Neuron (in vitro differentiated cells): Measurements from ENCODE around the gene DEPDC4.
A peak's percentile ranks its signal among the peaks of the same experiment; 100 is the strongest.
"Not testable (repeated sequence)": the region's sequence is repeated elsewhere in the genome, so short reads cannot be mapped to it uniquely, and the experiment has no call there.

Source experiments
- H2AFZ ChIP-seq: one replicate; pipeline ENCODE4 v1.6.1; 2013; ENCODE audit warnings: low read depth, mild to moderate bottlenecking, inconsistent platforms, low read length, moderate library complexity
- H3K27me3 ChIP-seq: one replicate; pipeline ENCODE4 v1.6.1; 2013; ENCODE audit warnings: low read length; ENCODE audit not compliant: insufficient read depth
- H3K36me3 ChIP-seq: one replicate; pipeline ENCODE4 v1.6.1; 2013; ENCODE audit warnings: low read length; ENCODE audit not compliant: insufficient read depth
- H3K4me1 ChIP-seq: one replicate; pipeline ENCODE4 v1.6.1; 2013; ENCODE audit warnings: low read length; ENCODE audit not compliant: insufficient read depth
- H3K4me3 ChIP-seq: 2 replicates; pipeline ENCODE4 v1.5.1; 2013; ENCODE audit warnings: mild to moderate bottlenecking, low read length, moderate library complexity
- H3K9me3 ChIP-seq: one replicate; pipeline ENCODE4 v1.6.1; 2013; ENCODE audit warnings: low read length

DEPDC4 gene

DNA sequence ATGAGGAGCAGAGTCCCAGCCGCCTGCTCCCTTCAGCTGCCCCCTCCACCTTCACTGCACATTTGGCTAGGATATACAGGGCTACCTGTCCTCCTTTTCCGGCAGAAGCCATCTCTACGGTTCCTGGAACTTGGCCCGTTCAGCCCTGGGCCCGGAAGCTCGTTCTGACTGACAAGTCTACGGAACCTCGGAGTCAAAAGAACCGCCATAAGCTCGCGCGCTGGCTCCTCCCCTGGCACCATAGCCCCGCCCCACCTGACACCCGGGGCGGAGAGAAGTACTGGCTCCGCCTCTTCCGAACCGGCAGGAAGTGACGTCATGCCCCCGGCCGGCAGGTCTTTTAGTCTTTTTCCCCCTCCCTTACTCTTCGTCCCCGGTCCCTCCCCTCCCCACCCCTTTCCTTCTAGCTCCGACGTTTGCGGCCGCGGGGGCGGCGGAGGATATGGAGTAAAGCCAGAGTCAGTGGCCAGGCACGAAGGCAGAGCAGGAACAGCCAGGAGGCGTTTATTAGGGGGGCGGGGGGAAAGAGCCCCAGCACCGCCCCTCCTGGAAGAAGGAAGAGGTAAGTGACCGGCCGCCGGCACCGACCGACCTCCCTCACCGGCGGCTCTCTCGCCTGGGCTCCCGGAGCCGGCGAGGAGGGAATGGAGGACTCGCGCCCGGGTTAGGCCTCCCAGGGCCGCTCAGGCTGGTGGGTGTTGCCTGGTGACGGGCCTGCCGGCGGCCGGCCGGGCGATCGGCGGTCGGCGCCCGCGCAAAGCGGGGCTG lies at the start of gene DEPDC4, which contains the start of gene SCYL2:
Gene DEPDC4 (minus strand): TSS at position 245 of the 768 bp plus-strand sequence. CDS start 3 bp downstream, at position 242.
Gene SCYL2 (plus strand): TSS at position 343 of the 768 bp plus-strand sequence. CDS start 15,794 bp downstream, outside the sequence.
- peak within 1 kb of the TSS; percentile 85 for H2AFZ ChIP-seq
- no peaks in the 10 kb centered on the region for H3K36me3 ChIP-seq
- no peaks in the 10 kb centered on the region for H3K27me3 ChIP-seq
- peaks cover 19% of the 10 kb centered on the region for H3K4me1 ChIP-seq
- peak within 1 kb of the TSS; percentile 69 for H3K4me3 ChIP-seq
- no peaks in the 10 kb centered on the region for H3K9me3 ChIP-seq

DNA sequence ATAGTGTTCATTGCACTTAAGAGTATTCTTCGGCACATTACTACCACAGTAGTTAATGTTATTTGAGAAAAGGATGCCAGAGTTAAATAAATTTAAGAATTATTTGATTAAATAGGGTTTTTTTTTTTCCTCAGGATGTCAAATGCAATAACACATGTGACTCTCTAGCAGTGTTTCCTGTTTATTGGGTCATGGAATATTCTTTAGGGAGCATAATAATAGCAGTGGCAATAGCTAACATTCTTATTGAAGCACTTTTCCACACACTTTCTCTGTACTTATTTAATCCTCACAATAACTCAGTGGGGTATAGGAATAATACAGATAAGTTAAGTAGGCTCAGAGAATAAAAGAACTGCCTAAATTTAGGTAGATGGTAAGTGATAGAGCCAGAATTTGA lies 44.4 kb upstream of the DEPDC4 start:
- H3K4me1 ChIP-seq, result no peaks in the 10 kb centered on the region
- H3K27me3 ChIP-seq, result no peaks in the 10 kb centered on the region
- peaks cover 3% of the 10 kb centered on the region for H3K9me3 ChIP-seq
- peaks cover 44% of the 10 kb centered on the region for H3K36me3 ChIP-seq
- no peak overlapping the region for H3K4me3 ChIP-seq
- no peak overlapping the region for H2AFZ ChIP-seq

DNA sequence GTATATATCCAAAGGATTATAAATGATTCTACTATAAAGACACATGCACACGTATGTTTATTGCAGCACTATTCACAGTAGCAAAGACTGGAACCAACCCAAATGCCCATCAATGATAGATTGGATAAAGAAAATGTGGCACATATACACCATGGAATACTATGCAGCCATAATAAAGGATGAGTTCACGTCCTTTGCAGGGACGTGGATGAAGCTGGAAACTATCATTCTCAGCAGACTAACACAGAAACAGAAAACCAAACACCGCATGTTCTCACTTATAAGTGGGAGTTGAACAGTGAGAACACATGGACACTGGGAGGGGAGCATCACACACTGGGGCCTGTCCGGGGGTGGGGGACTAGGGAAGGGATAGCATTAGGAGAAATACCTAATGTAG lies 41.3 kb upstream of the DEPDC4 start:
- Histone ChIP-seq H3K36me3 (peaks cover 30% of the 10 kb centered on the region), H3K9me3 (peaks cover 14% of the 10 kb centered on the region)
- not testable (repeated sequence) for H3K4me3 ChIP-seq, H3K27me3 ChIP-seq, H2AFZ ChIP-seq, H3K4me1 ChIP-seq

DNA sequence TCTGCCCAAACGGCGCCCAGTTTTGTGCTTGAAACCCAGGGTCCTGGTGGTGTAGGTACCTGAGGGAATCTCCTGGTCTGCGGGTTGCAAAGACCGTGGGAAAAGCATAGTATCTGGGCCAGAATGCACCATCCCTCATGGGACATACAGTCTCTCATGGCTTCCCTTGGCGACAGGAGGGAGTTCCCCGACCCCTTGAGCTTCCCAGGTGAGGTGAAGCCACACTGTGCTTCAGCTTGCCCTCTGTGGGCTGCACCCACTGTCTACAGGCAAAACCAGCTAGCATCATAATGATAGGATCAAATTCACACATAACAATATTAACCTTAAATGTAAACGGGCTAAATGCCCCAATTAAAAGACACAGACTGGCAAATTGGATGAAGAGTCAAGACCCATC lies 37.5 kb upstream of the DEPDC4 start:
- Histone ChIP-seq H3K9me3 (peaks cover 30% of the 10 kb centered on the region), H3K36me3 (peaks cover 47% of the 10 kb centered on the region)
- not testable (repeated sequence) for H3K27me3 ChIP-seq, H2AFZ ChIP-seq, H3K4me3 ChIP-seq, H3K4me1 ChIP-seq

DNA sequence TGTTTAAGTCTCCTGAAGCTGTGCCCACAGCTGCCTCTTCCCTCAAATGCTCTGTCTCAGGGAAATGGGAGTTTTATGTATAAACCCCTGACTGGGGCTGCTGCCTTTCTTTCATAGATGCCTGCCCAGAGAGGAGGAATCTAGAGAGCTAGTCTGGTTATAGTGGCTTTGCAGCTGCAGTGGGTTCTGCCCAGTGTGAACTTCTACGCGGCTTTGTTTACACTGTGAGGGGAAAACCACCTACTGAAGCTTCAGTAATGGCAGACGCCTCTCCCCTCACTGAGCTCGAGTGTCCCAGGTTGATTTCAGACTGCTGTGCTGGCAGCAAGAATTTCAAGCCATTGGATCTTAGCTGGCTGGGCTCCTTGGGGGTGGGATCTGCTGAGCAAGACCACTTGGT lies 37.0 kb upstream of the DEPDC4 start:
- Histone ChIP-seq H3K27me3 (no peaks in the 10 kb centered on the region), H3K36me3 (peaks cover 51% of the 10 kb centered on the region), H3K4me1 (no peaks in the 10 kb centered on the region), H2AFZ (no peak overlapping the region), H3K4me3 (no peak overlapping the region), H3K9me3 (peaks cover 32% of the 10 kb centered on the region)

DNA sequence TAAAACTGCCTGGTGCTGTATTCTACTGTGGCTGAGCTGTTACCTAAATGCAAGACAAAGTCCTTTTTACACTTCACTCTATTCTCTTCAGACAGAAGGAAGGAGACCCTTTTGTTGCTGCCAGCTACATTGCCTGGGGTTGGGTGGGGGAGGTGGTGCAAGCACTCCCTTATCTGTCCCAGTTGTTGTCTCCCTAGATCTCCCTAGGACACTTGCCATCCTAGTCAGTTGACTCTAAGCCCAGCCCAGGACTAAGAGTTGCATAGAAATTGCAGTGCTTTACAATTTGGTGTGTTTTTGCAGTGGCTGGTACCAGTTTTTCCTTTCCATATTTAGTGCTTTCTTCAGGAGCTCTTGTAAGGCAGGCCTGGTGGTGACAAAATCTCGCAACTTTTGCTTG lies 35.2 kb upstream of the DEPDC4 start:
- H2AFZ ChIP-seq, result no peak overlapping the region
- peaks cover 52% of the 10 kb centered on the region for H3K36me3 ChIP-seq
- H3K4me3 ChIP-seq, result no peak overlapping the region
- H3K27me3 ChIP-seq, result no peaks in the 10 kb centered on the region
- H3K4me1 ChIP-seq, result no peaks in the 10 kb centered on the region
- peaks cover 32% of the 10 kb centered on the region for H3K9me3 ChIP-seq

DNA sequence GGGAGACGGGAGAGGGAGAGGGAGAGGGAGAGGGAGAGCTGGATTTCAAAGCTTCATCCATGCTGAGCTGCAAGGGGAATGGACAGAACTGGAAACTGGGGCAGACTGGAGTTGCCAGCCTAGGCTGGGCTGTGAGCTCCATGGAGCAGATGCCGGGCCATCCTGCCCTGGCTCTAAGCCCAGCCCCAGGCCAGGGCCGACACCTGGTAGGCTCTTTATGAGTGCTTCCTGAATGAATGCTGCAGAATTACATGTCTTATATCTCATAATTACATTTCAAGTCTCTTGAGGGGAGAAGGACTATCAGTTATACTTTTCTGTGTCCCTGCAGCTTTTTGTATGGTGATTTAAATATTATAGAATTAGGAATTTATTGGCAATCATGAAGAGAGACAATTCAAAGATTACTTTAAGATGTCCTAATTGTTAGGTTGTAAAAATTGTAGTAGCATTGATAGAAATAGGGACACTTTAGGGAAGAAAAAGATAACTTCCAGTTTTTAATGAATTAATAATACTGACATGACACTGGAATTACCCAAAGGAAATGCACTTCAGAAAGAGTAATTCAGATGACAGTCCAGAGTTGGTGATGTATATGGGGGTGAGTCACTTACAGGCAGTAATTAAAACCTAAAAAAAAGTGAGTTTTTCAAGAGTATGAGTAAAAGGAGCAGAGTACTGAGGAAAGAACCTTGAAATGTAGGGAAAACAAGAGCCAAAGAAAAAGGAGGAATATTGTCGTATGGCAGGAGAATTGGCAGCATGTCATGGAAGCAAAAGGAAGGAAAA lies 29.1 kb upstream of the DEPDC4 start:
- H3K9me3 ChIP-seq, result peaks cover 11% of the 10 kb centered on the region
- peaks cover 44% of the 10 kb centered on the region for H3K36me3 ChIP-seq
- no peak overlapping the region for H2AFZ ChIP-seq
- no peak overlapping the region for H3K4me3 ChIP-seq
- no peaks in the 10 kb centered on the region for H3K4me1 ChIP-seq
- no peaks in the 10 kb centered on the region for H3K27me3 ChIP-seq

DNA sequence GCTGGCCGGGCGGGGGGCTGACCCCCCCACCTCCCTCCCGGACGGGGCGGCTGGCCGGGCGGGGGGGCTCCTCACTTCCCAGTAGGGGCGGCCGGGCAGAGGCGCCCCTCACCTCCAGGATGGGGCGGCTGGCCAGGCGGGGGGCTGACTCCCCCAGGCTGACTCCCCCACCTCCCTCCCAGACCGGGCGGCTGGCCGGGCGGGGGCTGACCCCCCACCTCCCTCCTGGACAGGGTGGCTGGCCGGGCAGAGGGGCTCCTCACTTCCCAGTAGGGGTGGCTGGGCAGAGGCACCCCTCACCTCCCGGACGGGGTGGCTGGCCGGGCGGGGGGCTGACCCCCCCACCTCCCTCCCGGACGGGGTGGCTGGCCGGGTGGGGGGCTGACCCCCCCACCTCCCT lies 27.5 kb upstream of the DEPDC4 start:
- H3K9me3 ChIP-seq, H3K4me1 ChIP-seq, H2AFZ ChIP-seq, H3K4me3 ChIP-seq, H3K27me3 ChIP-seq: not testable (repeated sequence)
- H3K36me3 ChIP-seq, result peaks cover 32% of the 10 kb centered on the region

DNA sequence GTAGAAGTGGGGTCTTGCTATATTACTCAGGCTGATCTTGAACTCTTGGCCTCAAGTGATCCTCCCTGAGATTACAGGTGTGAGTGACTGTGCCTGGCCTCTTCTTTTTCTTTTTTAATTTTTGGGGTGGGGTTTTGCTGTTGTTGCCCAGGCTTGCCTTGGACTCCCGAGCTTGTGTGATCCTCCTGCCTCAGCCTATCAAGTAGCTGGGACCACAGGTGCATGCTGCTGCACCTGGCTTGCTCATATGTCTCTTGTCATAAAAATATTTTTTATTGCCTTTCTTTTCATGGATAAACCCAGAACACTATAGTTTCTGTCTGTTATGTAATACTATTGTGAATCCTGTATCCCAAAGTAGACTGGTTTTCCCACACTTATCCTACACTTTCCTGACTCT lies 26.1 kb upstream of the DEPDC4 start:
- Histone ChIP-seq H3K27me3 (no peaks in the 10 kb centered on the region), H2AFZ (no peak overlapping the region), H3K4me3 (no peak overlapping the region), H3K36me3 (peaks cover 26% of the 10 kb centered on the region), H3K4me1 (no peaks in the 10 kb centered on the region), H3K9me3 (peaks cover 3% of the 10 kb centered on the region)

DNA sequence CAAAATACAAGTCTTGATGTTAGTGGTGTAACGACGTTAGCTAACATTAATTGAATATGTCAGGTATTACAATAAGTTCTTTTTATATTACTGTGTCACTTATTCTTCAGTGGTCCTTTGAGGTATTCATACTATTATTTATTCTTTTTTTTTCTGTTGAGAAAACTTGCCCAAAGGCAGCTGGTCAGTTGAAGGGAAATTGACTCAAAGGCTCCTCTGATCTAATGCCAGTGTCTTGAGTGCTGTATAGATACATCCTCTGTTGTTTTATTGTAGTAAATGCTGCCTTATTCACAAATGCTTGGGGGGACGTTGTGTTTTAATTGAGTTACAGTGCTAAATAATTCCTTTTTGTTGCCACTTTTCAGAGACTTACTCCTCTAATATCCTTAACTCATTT lies 23.1 kb upstream of the DEPDC4 start:
- Histone ChIP-seq H3K4me1 (no peaks in the 10 kb centered on the region), H3K9me3 (peaks cover 3% of the 10 kb centered on the region), H2AFZ (no peak overlapping the region), H3K4me3 (no peak overlapping the region), H3K27me3 (no peaks in the 10 kb centered on the region), H3K36me3 (peaks cover 26% of the 10 kb centered on the region)

DNA sequence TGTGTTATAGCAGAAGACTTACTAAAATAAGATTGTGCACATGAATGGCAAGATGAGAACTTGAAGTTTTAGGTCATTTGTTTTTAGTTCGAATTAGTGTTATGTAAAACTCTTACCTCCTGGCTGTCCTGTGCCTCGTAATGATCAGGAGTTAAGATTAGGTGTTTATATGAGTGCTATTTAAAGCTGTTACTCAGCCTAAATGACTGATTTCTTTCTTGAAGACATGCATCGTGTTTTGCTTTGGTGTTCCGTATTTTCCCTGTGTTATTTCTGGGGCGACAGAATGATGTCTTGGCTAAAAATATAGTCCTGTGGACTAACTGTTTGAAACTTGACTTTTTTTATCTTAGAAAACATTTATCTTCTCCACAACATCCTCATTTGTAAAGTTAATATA lies 22.2 kb upstream of the DEPDC4 start:
- Histone ChIP-seq H3K36me3 (peaks cover 33% of the 10 kb centered on the region), H3K4me1 (no peaks in the 10 kb centered on the region), H2AFZ (no peak overlapping the region), H3K9me3 (peaks cover 3% of the 10 kb centered on the region), H3K27me3 (no peaks in the 10 kb centered on the region), H3K4me3 (no peak overlapping the region)

DNA sequence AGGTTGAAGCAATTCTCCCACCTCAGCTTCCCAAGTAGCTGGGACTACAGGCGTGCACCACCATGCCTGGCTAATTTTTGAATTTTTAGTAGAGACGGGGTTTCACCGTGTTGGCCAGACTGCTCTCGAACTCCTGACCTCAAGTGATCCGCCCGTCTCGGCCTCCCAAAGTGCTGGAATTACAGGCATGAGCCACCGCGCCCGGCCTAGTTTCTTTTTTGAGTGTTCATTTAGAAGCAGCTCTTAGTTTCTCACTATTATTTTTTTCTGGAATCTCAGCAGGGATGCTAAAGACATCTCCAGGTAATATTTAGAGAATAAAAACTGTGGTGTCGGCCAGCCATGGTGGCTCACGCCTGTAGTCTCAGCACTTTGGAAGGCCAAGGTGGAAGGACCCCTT lies 17.7 kb upstream of the DEPDC4 start:
- peaks cover 13% of the 10 kb centered on the region for H3K4me1 ChIP-seq
- H3K9me3 ChIP-seq, H3K4me3 ChIP-seq, H3K27me3 ChIP-seq, H2AFZ ChIP-seq: not testable (repeated sequence)
- peaks cover 18% of the 10 kb centered on the region for H3K36me3 ChIP-seq

DNA sequence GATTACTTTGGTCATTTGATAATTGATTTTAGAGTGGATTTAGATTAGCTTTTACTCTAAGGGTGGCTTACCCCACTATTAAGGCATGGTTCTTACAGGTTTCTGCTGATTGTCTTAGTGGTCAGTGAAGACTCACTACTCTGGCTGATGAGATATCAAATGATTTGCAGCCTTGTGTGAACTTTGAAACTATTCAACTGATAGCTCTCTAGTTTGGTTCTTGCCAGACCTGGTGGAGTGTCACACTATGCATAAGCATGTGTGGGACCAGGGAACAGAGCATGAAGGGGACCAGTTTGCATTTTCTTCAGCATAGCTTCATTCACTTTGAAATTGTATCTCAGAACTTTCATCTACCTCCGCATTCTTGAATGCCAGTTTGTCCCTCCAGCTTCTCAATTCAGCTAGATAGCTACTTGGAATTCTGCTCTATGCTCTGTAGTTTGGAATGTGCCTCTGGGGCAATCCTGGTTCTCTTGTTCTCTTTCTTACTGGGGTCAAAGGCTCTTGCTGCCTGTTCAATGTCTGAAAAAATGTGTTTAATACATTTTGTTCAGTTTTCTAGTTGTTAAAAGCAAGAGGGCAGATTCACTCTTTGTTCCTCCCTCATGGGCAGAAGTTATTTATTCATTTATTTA lies 12.8 kb upstream of the DEPDC4 start:
- Histone ChIP-seq H3K4me3 (no peak overlapping the region), H3K36me3 (peaks cover 13% of the 10 kb centered on the region), H2AFZ (no peak overlapping the region), H3K4me1 (peaks cover 20% of the 10 kb centered on the region), H3K27me3 (no peaks in the 10 kb centered on the region), H3K9me3 (no peaks in the 10 kb centered on the region)
